ENCODE measurements around the gene UPF3A. TPM values are rescaled to one million over a fixed set of nuclear protein-coding genes. Genes with fewer than 3 reads are reported as not detected.

UPF3A gene
- total and polyA plus RNA-seq, 9 of the 15 experiments (the other 6 are each of a cell fraction or from before 2014, with no cell fraction given): 15.6 to 76.5 (median 40.9) TPM

- peak; percentile 66; the same call in 1 of the 2 replicates for TF ChIP-seq MGA (IDR thresholded peaks at IDR 0.05)
- TF ChIP-seq TEAD1 (CRISPR knock-in tag; IDR thresholded peaks at IDR 0.05): peak in 1 of 2 experiments; percentile 71; a peak in 1 of 4 replicates
- TF ChIP-seq HCFC1 (IDR thresholded peaks at IDR 0.05; ENCODE audit: low read depth, low read length): peak; percentile 26; the same call in 1 of the 2 replicates
- TF ChIP-seq ESRRA (IDR thresholded peaks at IDR 0.05; ENCODE audit: borderline replicate concordance, low read depth): peak; percentile 95
- TF ChIP-seq KDM5B (IDR thresholded peaks at IDR 0.05; ENCODE audit: insufficient replicate concordance, low read depth, low read length): peak; percentile 25
- TF ChIP-seq CAMTA2 (CRISPR knock-in tag; conservative IDR thresholded peaks at IDR 0.05): 0 out of 2 replicates have a peak, but pooled peaks have one; percentile 69
- TF ChIP-seq E4F1 (CRISPR knock-in tag; IDR thresholded peaks at IDR 0.05; ENCODE audit: borderline replicate concordance): no peak
- peak; percentile 43 for TF ChIP-seq NFIC (IDR thresholded peaks at IDR 0.05)
- TF ChIP-seq RBFOX2 (IDR thresholded peaks at IDR 0.05; ENCODE audit: low read depth, low read length): peak; percentile 93
- TF ChIP-seq CBFA2T3 (IDR thresholded peaks at IDR 0.05): 0 out of 2 replicates have a peak, but pooled peaks have one; percentile 21
- TF ChIP-seq DIDO1 (tag; IDR thresholded peaks at IDR 0.05; ENCODE audit: low read depth): peak; percentile 78
- no peak; the same call in 1 of the 2 replicates for TF ChIP-seq KLF16 (IDR thresholded peaks at IDR 0.05)
- TF ChIP-seq CCNT2 (IDR thresholded peaks at IDR 0.05; ENCODE audit: borderline replicate concordance, extremely low read depth, insufficient read length, low read depth, low read length): peak; percentile 98
- TF ChIP-seq CBX3 (IDR thresholded peaks at IDR 0.05; ENCODE audit: borderline replicate concordance in 1 of 2, low read length in 2 of 2): peak in 1 of 2 experiments; percentile 58; a peak in 1 of 3 replicates
Observed at GRCh38 chr13:114281351-114282040, at the start of gene UPF3A (continued).

Measured in K562 (cell line).